HG03378 (cell line): ENCODE measurements around the gene CACNA2D2.

ENCODE experiments used
- ATAC-seq: cut with Tn5 transposase; IDR thresholded peaks from one replicate; pipeline ENCODE4 v1.9.1; 2021; ENCODE audit warnings: mild to moderate bottlenecking, moderate library complexity; ENCODE audit not compliant: unreplicated experiment

Gene CACNA2D2

GRCh38 chr3:50502584-50503423 lies 630 bp downstream of the CACNA2D2 start:
- no peak for ATAC-seq

- ATAC-seq, result no peak
These were observed 1.2 kb downstream of the CACNA2D2 start for GRCh38 chr3:50502225-50502583.

GRCh38 chr3:50495609-50496423 lies 7.6 kb downstream of the CACNA2D2 start:
- ATAC-seq, result no peak

- ATAC-seq, result no peak
These were observed 9.3 kb downstream of the CACNA2D2 start for GRCh38 chr3:50494126-50494525.

- ATAC-seq, result no peak
These were observed 9.8 kb downstream of the CACNA2D2 start for GRCh38 chr3:50493623-50494022.

GRCh38 chr3:50493086-50493485 lies 10.3 kb downstream of the CACNA2D2 start:
- ATAC-seq, result no peak

- no peak for ATAC-seq
These were observed 12.4 kb downstream of the CACNA2D2 start for GRCh38 chr3:50491023-50491422.

GRCh38 chr3:50490424-50490823 lies 13.0 kb downstream of the CACNA2D2 start:
- no peak for ATAC-seq

GRCh38 chr3:50487181-50487580 lies 16.3 kb downstream of the CACNA2D2 start:
- no peak for ATAC-seq

- ATAC-seq, result no peak
These were observed 17.1 kb downstream of the CACNA2D2 start for GRCh38 chr3:50486219-50486888.

GRCh38 chr3:50484722-50485121 lies 18.7 kb downstream of the CACNA2D2 start:
- ATAC-seq, result no peak

- ATAC-seq, result no peak
These were observed 20.1 kb downstream of the CACNA2D2 start for GRCh38 chr3:50483374-50483773.

GRCh38 chr3:50481992-50482391 lies 21.4 kb downstream of the CACNA2D2 start:
- ATAC-seq, result no peak

GRCh38 chr3:50480471-50480870 lies 23.0 kb downstream of the CACNA2D2 start:
- ATAC-seq, result no peak

GRCh38 chr3:50479523-50479922 lies 23.9 kb downstream of the CACNA2D2 start:
- no peak for ATAC-seq

- ATAC-seq, result no peak
These were observed 24.7 kb downstream of the CACNA2D2 start for GRCh38 chr3:50478671-50479260.

GRCh38 chr3:50478051-50478450 lies 25.4 kb downstream of the CACNA2D2 start:
- no peak for ATAC-seq

GRCh38 chr3:50475348-50475747 lies 28.1 kb downstream of the CACNA2D2 start:
- ATAC-seq, result no peak

GRCh38 chr3:50474717-50475116 lies 28.7 kb downstream of the CACNA2D2 start:
- no peak for ATAC-seq

GRCh38 chr3:50473768-50474167 lies 29.7 kb downstream of the CACNA2D2 start:
- ATAC-seq, result no peak

GRCh38 chr3:50472958-50473357 lies 30.5 kb downstream of the CACNA2D2 start:
- ATAC-seq, result no peak
